NT2/D1 (cell line): ENCODE data around the gene NASP.

Experiments used
- YY1 ChIP-seq: IDR thresholded peaks from 2 replicates; pipeline ENCODE4 v1.6.1; 2011; ENCODE audit not compliant: insufficient read length, insufficient read depth
- ZNF274 ChIP-seq: IDR thresholded peaks from 2 replicates; pipeline ENCODE4 v1.6.1; 2011; ENCODE audit warnings: mild to moderate bottlenecking, low read depth, low read length

GRCh38 chr1:45643321-45643720, 59.5 kb downstream of the NASP start:
- TF ChIP-seq ZNF274 (no peak), YY1 (no peak)
